ENCODE results near the gene CTNND2. TPM values are rescaled to one million over a fixed set of nuclear protein-coding genes. Genes with fewer than 3 reads are reported as not detected.
"Not testable (repeated sequence)": the region's sequence is repeated elsewhere in the genome, so short reads cannot be mapped to it uniquely, and the experiment has no call there.

Gene CTNND2
- total RNA-seq, 1 donor from 2014 or later: 1.1 TPM

DNA sequence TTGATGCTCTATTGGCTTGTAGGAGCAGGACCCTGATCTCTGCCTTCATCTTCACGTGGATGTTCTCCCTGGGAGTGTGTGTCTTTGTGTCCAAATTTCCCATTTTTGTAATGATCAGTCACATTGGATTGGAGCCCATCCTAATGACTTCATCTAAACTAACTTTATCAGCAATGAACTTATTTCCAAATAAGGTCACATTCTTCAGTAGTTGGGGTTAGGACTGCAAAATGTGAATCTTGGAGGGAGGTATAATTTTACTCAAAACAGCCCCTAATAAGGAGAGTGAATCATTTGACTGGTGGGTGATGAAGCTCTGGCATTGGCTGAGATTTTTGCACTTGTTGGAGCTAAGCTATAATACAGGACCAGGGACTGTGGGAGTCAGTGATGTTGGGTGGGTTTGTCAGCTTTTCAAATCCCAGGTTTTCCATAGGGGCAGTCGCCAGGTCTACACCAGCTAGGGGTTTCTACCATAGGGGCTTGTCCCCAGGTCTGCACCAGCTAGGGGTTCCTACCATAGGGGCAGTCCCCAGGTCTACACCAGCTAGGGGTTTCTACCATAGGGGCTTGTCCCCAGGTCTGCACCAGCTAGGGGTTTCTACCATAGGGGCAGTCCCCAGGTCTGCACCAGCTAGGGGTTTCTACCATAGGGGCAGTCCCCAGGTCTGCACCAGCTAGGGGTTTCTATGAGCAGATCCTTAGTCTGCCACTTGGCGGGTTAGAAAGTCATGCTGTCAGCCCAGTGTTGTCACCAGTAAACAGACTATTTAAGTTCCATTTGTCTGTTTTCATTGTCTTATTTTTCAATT, 760.6 kb downstream of the CTNND2 start:
- ATAC-seq (no peak), DNase-seq (ENCODE audit: low spot score) (no peak)

DNA sequence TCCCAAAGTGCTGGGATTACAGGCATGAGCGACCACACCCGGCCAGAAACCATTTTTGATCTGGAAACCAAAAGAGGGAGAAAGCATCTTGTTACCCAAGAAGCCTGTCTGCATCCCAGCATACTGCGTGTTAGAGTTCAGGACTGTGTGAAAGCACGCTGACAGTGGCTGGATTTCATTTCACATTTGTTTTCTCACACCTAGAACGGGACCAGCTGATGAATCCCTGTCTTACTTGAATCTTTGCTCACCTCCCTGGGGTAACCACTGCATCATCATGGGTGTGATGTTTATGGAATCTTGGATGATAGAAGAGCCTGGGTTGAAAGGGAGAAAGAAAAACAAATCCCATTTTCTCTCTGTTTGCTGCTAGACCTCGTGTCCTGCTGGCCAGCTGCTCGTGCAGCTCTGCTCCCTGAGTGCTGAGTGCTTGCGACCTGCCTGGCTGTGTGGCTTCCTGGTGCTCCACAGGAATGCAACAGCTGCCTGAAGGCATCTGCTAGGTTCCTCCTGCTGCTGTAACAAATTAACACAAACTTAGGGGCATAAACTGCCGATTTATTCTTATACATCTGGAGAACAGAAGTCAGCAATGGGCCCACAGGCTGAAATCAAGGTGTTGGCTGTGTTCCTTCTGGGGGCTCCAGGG, 764.9 kb downstream of the CTNND2 start:
- ATAC-seq (no peak), DNase-seq (ENCODE audit: low spot score) (no peak)

GRCh38 chr5:11130131-11130530, 774.1 kb downstream of the CTNND2 start:
- DNase-seq (ENCODE audit: low spot score) (no peak), ATAC-seq (no peak)

DNA sequence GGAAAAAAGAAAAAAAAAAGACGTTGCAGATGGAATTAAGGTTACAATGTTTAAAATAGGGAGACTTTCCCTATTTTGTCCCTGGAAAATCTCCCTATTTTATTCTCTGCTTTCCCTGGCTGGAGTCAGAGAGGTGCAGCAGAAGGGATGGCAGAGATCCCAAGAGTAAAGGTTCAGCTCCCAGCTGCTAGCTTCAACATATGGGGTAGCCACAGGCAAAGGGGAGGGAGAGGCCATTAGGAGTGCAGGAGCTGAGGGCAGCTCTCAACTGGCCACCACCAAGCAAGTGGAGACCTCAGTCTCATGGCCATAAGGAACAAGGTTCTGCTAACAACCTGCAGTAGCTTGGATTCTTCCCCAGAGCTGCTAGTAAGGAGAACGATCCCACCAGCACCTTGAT, 776.2 kb downstream of the CTNND2 start:
- DNase-seq (ENCODE audit: low spot score) (no peak), ATAC-seq (no peak)

GRCh38 chr5:11126844-11127243, 777.4 kb downstream of the CTNND2 start:
- ATAC-seq (no peak), DNase-seq (ENCODE audit: low spot score) (no peak)

- no peak for DNase-seq (ENCODE audit: low spot score)
- no peak for ATAC-seq
Observed at GRCh38 chr5:11121885-11122284, 782.4 kb downstream of the CTNND2 start.

- no peak for ATAC-seq
- no peak for DNase-seq (ENCODE audit: low spot score)
Observed at GRCh38 chr5:11110128-11110527, 794.1 kb downstream of the CTNND2 start.

DNA sequence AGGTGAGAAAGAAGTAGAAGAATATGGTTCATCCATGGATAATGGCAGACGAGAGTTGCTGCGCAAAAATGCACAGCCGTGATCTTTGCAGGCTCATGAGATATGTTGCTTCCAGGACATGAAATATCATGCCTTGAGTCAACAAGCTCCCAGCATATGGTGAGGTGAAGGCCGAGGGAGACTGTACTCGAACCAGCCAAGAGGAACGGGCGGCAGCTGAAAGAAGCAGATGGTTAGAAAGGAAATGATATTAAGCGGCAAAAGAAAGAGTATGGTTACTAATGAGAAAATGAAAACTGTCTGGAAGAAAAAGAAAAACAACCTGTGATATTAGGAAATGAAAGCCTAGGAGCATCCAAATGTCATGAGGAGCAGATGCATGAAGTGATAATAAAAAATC, 798.5 kb downstream of the CTNND2 start:
- DNase-seq (ENCODE audit: low spot score) (no peak), ATAC-seq (no peak)

DNA sequence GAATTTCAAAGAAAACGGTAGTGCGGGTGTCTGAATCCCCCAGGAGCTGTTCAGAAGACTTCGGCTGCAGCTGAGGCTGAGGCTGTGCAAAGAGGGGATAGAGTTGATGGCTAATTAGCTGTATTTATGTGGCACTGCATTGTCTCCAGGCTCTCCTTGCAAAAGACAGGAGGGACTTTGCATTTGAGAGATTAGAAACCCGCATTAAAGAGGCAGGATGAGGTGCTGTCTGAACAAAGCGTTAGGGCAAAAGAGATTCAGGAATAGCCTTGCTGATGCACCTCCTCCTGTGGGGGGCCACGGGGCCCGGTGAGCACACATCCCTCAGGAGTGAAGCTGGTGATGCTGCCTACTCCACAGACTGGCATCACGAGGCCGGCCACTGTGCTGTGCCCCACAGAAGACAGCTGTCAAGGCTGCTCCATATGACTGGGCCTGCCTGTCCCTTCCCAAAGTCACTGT, 799.6 kb downstream of the CTNND2 start:
- no peak for ATAC-seq
- no peak for DNase-seq (ENCODE audit: low spot score)

DNA sequence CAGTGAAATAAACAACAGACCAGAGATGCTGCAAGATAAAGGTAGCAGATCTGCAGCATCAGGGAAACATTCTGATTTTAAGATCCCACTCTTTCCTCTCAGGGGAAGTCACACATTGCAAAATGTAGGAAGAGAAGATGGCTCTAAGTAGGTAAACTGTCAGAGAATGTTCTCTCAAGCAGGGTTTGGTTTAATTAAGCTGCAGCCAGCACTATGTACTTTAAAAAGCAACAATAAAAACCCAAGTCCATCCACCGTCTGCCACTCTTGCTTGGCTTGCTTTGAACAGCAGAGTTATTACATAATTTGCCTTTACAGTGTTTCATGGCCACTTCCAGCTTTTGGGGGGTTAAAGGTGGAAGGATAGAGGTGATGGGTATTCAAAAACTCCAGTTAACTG, 800.0 kb downstream of the CTNND2 start:
- no peak for DNase-seq (ENCODE audit: low spot score)
- ATAC-seq: no peak

GRCh38 chr5:11084111-11084510, 820.1 kb downstream of the CTNND2 start:
- no peak for ATAC-seq
- DNase-seq (ENCODE audit: low spot score): no peak

- ATAC-seq (no peak), DNase-seq (ENCODE audit: low spot score) (no peak)
Observed at GRCh38 chr5:11082404-11082945, 821.8 kb downstream of the CTNND2 start.

- no peak for DNase-seq (ENCODE audit: low spot score)
- no peak for ATAC-seq
Observed at GRCh38 chr5:11076945-11077613, 827.2 kb downstream of the CTNND2 start.

DNA sequence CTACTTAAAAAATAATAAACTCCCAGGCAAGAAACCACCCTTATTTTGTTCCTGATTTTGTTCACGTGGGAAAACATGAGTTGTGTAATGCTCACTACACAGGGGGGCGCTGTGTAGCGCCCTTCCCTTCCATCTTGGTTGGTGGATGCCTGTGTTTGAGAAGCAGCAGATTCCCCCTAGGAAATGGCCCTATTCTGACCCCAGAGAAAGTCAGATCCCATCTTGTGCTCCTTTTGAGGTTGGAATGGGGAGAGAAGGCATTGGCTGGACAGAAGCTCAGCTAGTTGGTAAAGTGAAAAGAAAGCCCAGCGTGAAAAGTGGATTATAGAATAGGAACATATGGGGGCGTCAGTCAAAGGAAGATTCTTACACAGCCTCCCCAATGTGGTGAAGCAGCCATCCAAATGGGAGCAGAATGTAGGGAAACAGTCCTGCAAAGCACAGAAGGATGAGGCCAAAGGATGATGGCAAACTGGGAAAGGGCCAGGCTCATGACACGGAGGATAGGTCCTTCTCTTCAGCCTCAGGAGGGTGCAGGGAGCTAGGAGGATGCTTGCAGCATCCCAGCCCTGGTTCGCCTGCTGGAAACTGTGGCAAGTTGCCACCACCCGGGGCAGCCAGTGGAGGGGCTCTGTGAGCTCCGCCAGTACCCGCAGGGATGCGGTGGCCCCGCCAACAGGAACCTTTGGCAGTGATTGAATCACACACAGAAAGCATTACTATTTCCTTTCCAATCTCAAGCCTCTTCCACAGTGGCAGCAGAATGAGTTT, 829.0 kb downstream of the CTNND2 start:
- DNase-seq (ENCODE audit: low spot score) (no peak), ATAC-seq (no peak)

- DNase-seq (ENCODE audit: low spot score) (no peak), ATAC-seq (no peak)
Observed at GRCh38 chr5:11072568-11072967, 831.7 kb downstream of the CTNND2 start.

DNA sequence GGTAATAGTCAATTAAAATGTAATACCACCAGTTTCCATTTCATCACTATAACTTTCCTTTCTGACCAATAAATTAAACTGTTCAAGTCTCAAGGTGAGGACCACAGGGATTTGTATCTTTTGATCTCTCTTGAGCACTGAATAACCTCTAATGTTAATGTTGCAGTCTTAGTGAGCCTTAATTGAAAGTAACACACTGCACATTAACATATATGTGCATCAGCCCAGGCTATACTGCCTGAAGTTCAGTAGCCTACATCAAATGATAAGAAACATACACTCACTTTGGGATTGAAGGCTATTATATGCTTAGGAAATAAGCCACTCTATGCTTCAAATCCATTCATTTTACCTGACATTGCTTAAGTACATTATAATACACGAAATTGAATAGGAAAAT, 832.2 kb downstream of the CTNND2 start:
- no peak for DNase-seq (ENCODE audit: low spot score)
- ATAC-seq: no peak

GRCh38 chr5:11069041-11069440, 835.2 kb downstream of the CTNND2 start:
- ATAC-seq (no peak), DNase-seq (ENCODE audit: low spot score) (no peak)

GRCh38 chr5:11065723-11066122, 838.5 kb downstream of the CTNND2 start:
- DNase-seq (ENCODE audit: low spot score); ATAC-seq: not testable (repeated sequence)

- DNase-seq (ENCODE audit: low spot score): no peak
- no peak for ATAC-seq
Observed at GRCh38 chr5:11064763-11065450, 839.3 kb downstream of the CTNND2 start.

DNA sequence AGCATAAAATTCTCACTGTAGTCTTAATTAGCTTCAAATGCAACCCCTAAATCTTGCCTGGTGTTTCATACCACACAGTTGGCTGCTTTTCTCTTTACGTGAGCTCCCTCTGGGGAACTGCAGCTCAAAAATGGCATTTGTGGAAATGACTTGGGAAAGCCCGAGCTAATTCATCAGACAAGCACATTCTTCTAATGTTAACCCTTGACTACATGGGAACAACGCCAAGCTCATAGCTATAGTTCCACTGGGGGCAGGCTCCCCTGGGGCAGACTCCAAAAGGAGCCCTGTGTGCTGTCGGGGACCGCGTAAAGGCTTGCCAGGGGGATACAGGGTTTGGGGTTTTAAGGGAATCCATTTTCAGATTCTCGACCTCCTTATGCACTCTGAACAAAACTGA, 841.8 kb downstream of the CTNND2 start:
- ATAC-seq (no peak), DNase-seq (ENCODE audit: low spot score) (no peak)
